ENCODE measurements around the gene MRPL9.
"Not testable (repeated sequence)": the region's sequence is repeated elsewhere in the genome, so short reads cannot be mapped to it uniquely, and the experiment has no call there.

MRPL9 gene

DNA sequence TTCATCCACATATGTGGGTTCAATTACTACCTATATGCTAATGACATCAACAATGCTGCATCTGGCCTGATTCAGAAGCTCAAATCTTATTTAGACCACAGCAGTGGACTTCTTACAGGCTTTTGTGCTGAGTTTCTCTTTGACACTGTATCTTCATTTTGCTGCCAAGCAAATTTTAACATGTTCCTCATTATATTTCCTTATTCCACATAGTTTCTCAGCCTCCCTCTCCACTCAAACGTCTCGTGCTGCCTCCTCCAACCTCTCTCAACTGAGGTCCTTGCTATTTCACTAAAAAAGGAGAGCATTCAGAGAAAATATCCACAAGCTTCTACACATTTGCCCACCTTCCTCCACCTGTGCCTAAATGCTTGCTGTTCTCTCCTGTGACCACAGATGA is 20.5 kb upstream of the MRPL9 start:
- TF ChIP-seq, protein P1, sequence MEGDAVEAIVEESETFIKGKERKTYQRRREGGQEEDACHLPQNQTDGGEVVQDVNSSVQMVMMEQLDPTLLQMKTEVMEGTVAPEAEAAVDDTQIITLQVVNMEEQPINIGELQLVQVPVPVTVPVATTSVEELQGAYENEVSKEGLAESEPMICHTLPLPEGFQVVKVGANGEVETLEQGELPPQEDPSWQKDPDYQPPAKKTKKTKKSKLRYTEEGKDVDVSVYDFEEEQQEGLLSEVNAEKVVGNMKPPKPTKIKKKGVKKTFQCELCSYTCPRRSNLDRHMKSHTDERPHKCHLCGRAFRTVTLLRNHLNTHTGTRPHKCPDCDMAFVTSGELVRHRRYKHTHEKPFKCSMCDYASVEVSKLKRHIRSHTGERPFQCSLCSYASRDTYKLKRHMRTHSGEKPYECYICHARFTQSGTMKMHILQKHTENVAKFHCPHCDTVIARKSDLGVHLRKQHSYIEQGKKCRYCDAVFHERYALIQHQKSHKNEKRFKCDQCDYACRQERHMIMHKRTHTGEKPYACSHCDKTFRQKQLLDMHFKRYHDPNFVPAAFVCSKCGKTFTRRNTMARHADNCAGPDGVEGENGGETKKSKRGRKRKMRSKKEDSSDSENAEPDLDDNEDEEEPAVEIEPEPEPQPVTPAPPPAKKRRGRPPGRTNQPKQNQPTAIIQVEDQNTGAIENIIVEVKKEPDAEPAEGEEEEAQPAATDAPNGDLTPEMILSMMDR (conservative IDR thresholded peaks at IDR 0.05; ENCODE audit: low read depth, low read length), result no peak
- no peak for DNase-seq (ENCODE audit: low read depth)
- no peak overlapping the region for H3K4me3 ChIP-seq (ENCODE audit: low read length)

DNA sequence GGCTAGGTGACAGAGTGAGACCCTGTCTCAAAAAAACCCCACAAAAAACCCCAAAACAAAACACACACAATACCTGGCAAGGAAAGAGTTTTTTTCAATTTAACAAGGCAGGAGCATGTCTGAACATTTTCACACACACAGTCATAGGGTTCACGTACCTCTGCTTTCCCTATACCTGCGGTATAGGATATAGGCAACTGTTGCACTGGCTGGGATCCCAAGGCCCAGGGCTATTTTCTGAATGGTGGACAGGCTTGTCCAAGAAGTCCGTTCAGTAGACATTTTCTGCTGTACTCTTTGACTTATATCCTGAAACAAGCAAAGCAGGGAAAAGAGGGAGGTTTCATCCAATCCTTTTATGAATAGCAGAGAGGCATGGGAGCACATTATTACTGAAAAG is 19.4 kb upstream of the MRPL9 start:
- TF ChIP-seq, protein P1 (conservative IDR thresholded peaks at IDR 0.05; ENCODE audit: low read depth, low read length), result no peak
- DNase-seq (ENCODE audit: low read depth), result no peak
- no peak overlapping the region for H3K4me3 ChIP-seq (ENCODE audit: low read length)

DNA sequence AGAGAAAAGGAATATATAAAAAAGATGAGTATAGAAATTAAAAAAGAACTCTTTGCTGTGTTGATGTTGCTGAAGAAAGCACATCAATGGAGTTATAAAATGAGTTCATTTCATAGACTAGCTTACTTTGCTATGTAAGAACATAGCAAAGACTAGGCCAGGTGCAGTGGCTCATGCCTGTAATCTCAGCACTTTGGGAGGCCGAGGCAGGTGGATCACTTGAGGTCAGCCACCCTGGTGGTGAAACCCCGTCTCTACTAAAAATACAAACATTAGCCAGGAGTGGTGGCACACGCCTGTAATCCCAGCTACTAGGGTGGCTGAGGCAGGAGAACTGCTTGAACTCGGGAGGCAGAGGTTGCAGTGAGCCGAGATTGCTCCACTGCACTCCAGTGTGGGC is 18.7 kb upstream of the MRPL9 start:
- H3K4me3 ChIP-seq (ENCODE audit: low read length); DNase-seq (ENCODE audit: low read depth): not testable (repeated sequence)

DNA sequence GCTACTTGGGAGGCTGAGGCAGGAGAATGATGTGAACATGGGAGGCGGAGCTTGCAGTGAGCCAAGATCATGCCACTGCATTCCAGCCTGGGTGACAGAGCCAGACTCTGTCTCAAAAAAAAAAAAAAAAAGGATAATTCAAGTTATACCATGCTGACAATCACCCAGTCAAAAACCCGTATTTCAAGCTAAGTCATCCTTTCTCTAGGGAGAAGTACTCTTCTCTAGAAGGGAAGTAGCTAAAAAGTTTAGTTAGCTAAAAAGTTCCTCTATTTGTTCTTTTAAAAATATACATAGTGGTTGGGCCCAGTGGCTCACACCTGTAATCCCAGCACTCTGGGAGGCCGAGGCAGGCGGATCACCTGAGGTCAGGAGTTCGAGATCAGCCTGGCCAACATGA is 17.4 kb upstream of the MRPL9 start:
- not testable (repeated sequence) for H3K4me3 ChIP-seq (ENCODE audit: low read length); DNase-seq (ENCODE audit: low read depth)

DNA sequence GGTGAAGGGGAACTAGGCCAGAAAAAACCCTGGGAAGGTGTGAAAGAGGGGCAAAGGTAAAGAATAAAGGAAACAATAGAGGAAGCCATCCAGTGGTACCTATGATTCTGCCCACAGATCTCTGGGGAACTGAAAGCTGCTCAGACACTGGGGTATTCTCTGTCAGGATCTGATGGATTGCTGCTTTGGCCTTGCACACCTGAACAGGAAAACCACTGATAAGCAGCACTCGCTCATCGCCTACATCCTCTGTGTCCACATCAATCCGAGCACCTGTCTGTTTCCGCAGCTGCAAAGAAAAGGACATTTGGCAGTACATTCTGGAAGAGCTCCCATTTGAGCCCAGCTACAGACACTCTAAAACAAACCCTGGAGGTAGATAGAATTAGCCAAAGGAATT is 16.6 kb upstream of the MRPL9 start:
- TF ChIP-seq, protein P1 (conservative IDR thresholded peaks at IDR 0.05; ENCODE audit: low read depth, low read length), result no peak
- H3K4me3 ChIP-seq (ENCODE audit: low read length), result no peak overlapping the region
- DNase-seq (ENCODE audit: low read depth), result no peak

DNA sequence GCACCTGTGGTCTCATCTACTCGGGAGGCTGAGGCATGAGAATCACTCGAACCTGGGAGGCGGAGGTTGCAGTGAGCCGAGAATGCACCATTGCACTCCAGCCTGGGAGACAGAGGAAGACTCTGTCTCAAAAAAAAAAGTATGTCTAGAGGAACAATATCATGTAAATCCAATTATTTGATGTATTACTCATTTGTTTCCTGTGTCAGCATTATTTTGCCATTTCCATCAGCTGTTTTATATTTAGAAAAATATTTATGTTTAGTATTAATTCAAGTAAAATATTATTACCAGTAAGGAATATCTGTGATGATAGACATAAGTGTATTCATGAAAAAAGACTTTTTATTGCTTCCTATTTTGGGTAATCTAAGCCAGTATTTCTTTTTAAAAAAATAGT is 14.0 kb upstream of the MRPL9 start:
- no peak for DNase-seq (ENCODE audit: low read depth)
- no peak overlapping the region for H3K4me3 ChIP-seq (ENCODE audit: low read length)
- TF ChIP-seq, protein P1 (conservative IDR thresholded peaks at IDR 0.05; ENCODE audit: low read depth, low read length), result no peak

DNA sequence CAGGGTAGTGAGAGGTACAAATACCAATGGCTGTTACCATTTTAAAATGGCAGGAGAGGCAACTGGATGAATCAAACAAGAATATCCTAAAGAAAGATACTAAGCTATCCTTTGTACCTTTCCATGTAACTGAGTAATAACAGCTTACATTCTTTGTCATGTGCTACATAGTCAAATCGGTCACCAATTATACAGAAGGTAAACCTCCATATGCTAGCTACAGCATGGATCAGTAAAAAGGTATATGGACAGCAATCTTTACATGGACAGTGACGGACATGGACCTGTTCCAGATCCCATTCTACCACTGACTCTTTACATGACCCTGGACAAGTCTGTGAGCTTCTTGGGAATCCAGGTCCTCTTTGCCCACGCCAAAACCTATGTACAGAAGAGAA is 13.4 kb upstream of the MRPL9 start:
- DNase-seq (ENCODE audit: low read depth), result no peak
- no peak overlapping the region for H3K4me3 ChIP-seq (ENCODE audit: low read length)
- TF ChIP-seq, protein P1 (conservative IDR thresholded peaks at IDR 0.05; ENCODE audit: low read depth, low read length), result no peak

DNA sequence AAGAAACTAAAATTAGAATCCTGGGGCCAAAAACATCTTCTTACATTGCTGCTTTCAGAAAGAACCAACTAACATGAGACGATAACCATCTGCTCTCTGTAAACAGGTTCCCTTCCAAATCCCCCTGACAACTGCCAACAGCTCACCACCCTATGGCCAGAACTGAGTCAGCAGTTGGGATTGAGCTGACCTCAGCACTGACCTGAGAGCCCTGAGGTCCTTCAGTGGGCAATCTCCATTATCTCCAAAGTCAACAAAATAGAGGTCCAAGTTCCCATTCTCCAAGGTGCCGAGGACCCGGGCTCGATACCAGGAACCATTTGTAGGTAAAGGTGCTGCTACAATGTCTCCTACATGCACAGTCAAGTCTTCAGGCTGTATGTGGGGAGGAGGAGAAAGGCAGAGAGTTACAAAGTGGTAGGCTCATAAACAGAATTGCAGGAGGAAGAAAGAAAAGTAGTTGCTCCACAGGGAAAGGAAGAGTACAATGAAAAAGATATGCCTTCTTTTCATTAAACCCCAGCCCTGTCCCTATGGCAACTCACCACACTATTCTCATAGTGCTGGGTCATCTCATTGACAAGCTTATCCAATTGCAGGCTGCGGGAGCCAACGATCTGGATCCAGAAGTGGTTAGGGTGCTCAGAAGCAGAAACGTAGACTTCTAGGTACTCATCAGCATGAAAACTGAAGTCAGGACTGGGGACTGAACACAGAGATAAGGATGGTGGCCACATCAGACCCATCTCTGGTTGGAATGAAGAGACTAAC is 12.8 kb upstream of the MRPL9 start:
- no peak overlapping the region for H3K4me3 ChIP-seq (ENCODE audit: low read length)
- no peak for DNase-seq (ENCODE audit: low read depth)
- TF ChIP-seq, protein P1 (conservative IDR thresholded peaks at IDR 0.05; ENCODE audit: low read depth, low read length), result no peak

Data from retinal pigment epithelial cell (primary cell).